Uterus (tissue), 2 donors: ENCODE measurements around the gene MINK1.

ENCODE experiments used
- POLR2A ChIP-seq, 2 donors: fragments of 450-650 bp; IDR thresholded peaks; one replicate each; pipeline ENCODE4 v1.6.1; 2016; ENCODE audit warnings: antibody characterized with exemption in 2 of 2, mild to moderate bottlenecking in 1 of 2, moderate library complexity in 1 of 2
- TF ChIP-seq, protein P1 (sequence below), 4 experiments: fragments of 200-600 bp in 2 of 4; fragments of 450-650 bp in 2 of 4; sonication (generic) in 2 of 4; IDR thresholded peaks; one replicate each; pipeline ENCODE4 v1.5.1; 2016 to 2019; ENCODE audit warnings: antibody characterized with exemption in 4 of 4, mild to moderate bottlenecking in 2 of 4, moderate library complexity in 1 of 4

DNA sequence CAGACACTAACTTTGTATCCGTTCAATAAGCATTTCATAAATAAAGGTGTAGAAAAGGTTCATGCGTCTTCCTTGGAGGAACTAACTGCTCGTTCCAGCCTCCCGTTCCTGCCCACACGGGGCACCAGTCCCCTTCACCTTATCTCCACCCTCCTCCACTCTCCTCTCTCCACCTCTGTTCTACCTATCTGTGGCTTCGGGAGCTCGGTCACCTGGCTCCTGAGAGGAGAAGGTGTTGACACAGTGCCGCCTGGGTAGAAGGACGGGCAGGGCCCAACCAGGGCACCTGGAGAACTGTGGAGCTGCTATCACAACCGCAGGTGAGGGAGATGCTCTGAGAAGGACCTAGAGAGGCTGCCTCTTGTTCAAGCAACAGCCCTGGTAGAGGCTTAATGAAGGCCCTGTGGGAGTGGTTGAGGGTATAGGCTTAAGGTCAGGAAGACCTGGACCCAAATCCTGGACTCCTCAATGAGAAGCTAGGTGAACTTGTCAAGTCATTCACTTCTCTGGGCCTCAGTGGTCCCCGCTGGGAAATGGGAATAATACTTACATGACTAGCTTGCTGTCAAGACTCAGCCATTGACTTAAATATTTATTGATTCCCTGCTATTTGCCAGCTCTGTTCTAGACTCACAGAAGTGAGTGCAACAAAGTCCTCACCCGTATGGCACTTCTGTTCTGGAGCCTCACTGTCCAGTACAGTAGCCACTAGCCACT lies 9.6 kb upstream of the MINK1 start:
- TF ChIP-seq POLR2A (IDR thresholded peaks at IDR 0.05) = no peak
- TF ChIP-seq, protein P1, sequence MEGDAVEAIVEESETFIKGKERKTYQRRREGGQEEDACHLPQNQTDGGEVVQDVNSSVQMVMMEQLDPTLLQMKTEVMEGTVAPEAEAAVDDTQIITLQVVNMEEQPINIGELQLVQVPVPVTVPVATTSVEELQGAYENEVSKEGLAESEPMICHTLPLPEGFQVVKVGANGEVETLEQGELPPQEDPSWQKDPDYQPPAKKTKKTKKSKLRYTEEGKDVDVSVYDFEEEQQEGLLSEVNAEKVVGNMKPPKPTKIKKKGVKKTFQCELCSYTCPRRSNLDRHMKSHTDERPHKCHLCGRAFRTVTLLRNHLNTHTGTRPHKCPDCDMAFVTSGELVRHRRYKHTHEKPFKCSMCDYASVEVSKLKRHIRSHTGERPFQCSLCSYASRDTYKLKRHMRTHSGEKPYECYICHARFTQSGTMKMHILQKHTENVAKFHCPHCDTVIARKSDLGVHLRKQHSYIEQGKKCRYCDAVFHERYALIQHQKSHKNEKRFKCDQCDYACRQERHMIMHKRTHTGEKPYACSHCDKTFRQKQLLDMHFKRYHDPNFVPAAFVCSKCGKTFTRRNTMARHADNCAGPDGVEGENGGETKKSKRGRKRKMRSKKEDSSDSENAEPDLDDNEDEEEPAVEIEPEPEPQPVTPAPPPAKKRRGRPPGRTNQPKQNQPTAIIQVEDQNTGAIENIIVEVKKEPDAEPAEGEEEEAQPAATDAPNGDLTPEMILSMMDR (IDR thresholded peaks at IDR 0.05) = no peak
